ENCODE results near the gene POLR2E. TPM values are rescaled to one million over a fixed set of nuclear protein-coding genes. Genes with fewer than 3 reads are reported as not detected.

Gene POLR2E
- polyA plus RNA-seq, 1 donor (not counting 4 experiments of a cell fraction or from before 2014, with no cell fraction given): 178 TPM

GRCh38 chr19:1109032-1109551, 13.9 kb upstream of the POLR2E start:
- DNase-seq (ENCODE audit: low read depth, low spot score) (no peak), FAIRE-seq (no peak)
- Histone ChIP-seq H3K27ac (ENCODE audit: control insufficient read depth, insufficient read depth, low read length) (no peak overlapping the region), H3K79me2 (ENCODE audit: control insufficient read depth, insufficient read depth, low read length) (peaks cover 2% of the 10 kb centered on the region), H3K9me3 (ENCODE audit: control insufficient read depth, low read depth, low read length) (no peaks in the 10 kb centered on the region), H3K9ac (ENCODE audit: control insufficient read depth, extremely low read depth, insufficient read depth, low read length) (no peak overlapping the region), H3K4me1 (ENCODE audit: control insufficient read depth, extremely low read depth, insufficient read depth, low read length) (peaks cover 10% of the 10 kb centered on the region), H3K4me3 (ENCODE audit: control insufficient read depth in 2 of 3, extremely low read depth in 1 of 3, insufficient read depth in 2 of 3, low read depth in 1 of 3, low read length in 3 of 3) (no peak overlapping the region), H3K4me2 (ENCODE audit: control insufficient read depth, extremely low read depth, insufficient read depth, low read depth, low read length) (no peak overlapping the region), H2AFZ (ENCODE audit: control insufficient read depth, low read length) (no peak overlapping the region), H3K36me3 (ENCODE audit: control insufficient read depth in 2 of 2, extremely low read depth in 1 of 2, insufficient read depth in 2 of 2, low read length in 2 of 2) (peaks cover 17 to 19% of the 10 kb centered on the region in 2 experiments), H4K20me1 (ENCODE audit: control insufficient read depth, extremely low read depth, insufficient read depth, low read length) (peaks cover 3% of the 10 kb centered on the region), H3K27me3 (ENCODE audit: control insufficient read depth, extremely low read depth, insufficient read depth, low read length) (no peaks in the 10 kb centered on the region), H3K9me1 (ENCODE audit: control insufficient read depth, extremely low read depth, insufficient read depth, low read length) (no peaks in the 10 kb centered on the region)
- TF ChIP-seq CTCF (optimal IDR thresholded peaks at IDR 0.05 in 1 of 3, IDR thresholded peaks at IDR 0.05 in 1 of 3, conservative IDR thresholded peaks at IDR 0.05 in 1 of 3; ENCODE audit: extremely low read depth in 1 of 3, insufficient read depth in 2 of 3, low read length in 3 of 3) (no peak), EZH2 (IDR thresholded peaks at IDR 0.05; ENCODE audit: low read length) (no peak)
- dilution Hi-C loops (cut with MboI; ENCODE audit: extremely low pct_ligation_motif_present, low sequenced_read_pairs): no loop called here

GRCh38 chr19:1108291-1109031, 13.3 kb upstream of the POLR2E start:
- dilution Hi-C loops (cut with MboI; ENCODE audit: extremely low pct_ligation_motif_present, low sequenced_read_pairs): no loop called here
- H3K36me3 ChIP-seq (ENCODE audit: control insufficient read depth in 2 of 2, extremely low read depth in 1 of 2, insufficient read depth in 2 of 2, low read length in 2 of 2): peaks cover 12 to 17% of the 10 kb centered on the region in 2 experiments
- no peak overlapping the region for H3K27ac ChIP-seq (ENCODE audit: control insufficient read depth, insufficient read depth, low read length)

More at GRCh38 chr19:1108291-1109031, 13.3 kb upstream of the POLR2E start:
- H3K9ac ChIP-seq (ENCODE audit: control insufficient read depth, extremely low read depth, insufficient read depth, low read length): no peak overlapping the region
- no peaks in the 10 kb centered on the region for H3K9me3 ChIP-seq (ENCODE audit: control insufficient read depth, low read depth, low read length)
- peaks cover 2% of the 10 kb centered on the region for H3K79me2 ChIP-seq (ENCODE audit: control insufficient read depth, insufficient read depth, low read length)
- H2AFZ ChIP-seq (ENCODE audit: control insufficient read depth, low read length): no peak overlapping the region
- peaks cover 1% of the 10 kb centered on the region for H4K20me1 ChIP-seq (ENCODE audit: control insufficient read depth, extremely low read depth, insufficient read depth, low read length)
- H3K4me2 ChIP-seq (ENCODE audit: control insufficient read depth, extremely low read depth, insufficient read depth, low read depth, low read length): no peak overlapping the region
- FAIRE-seq: no peak
- TF ChIP-seq CTCF (optimal IDR thresholded peaks at IDR 0.05 in 1 of 3, IDR thresholded peaks at IDR 0.05 in 1 of 3, conservative IDR thresholded peaks at IDR 0.05 in 1 of 3; ENCODE audit: extremely low read depth in 1 of 3, insufficient read depth in 2 of 3, low read length in 3 of 3) (no peak), EZH2 (IDR thresholded peaks at IDR 0.05; ENCODE audit: low read length) (no peak)
- H3K4me3 ChIP-seq (ENCODE audit: control insufficient read depth in 2 of 3, extremely low read depth in 1 of 3, insufficient read depth in 2 of 3, low read depth in 1 of 3, low read length in 3 of 3): no peak overlapping the region
- H3K27me3 ChIP-seq (ENCODE audit: control insufficient read depth, extremely low read depth, insufficient read depth, low read length): no peaks in the 10 kb centered on the region
- H3K4me1 ChIP-seq (ENCODE audit: control insufficient read depth, extremely low read depth, insufficient read depth, low read length): peaks cover 9% of the 10 kb centered on the region
- DNase-seq (ENCODE audit: low read depth, low spot score): no peak
- no peaks in the 10 kb centered on the region for H3K9me1 ChIP-seq (ENCODE audit: control insufficient read depth, extremely low read depth, insufficient read depth, low read length)
